MCF 10A (cell line): ENCODE results near the gene PPP6R3. TPM values are rescaled to one million over a fixed set of nuclear protein-coding genes. Genes with fewer than 3 reads are reported as not detected.

ENCODE experiments used
- BruUV-seq: library from RNA; stranded (reverse); fragments of 400-500 nt; replicated peaks from 2 replicates; lab custom pipeline; 2021; lab: Mats Ljungman, UMichigan
- CTCF ChIA-PET: fragments of 300-600 bp; sonication (Branson Sonifier 250); formaldehyde crosslinking; extraction: SDS; loops from one replicate; lab custom pipeline; 2021; ENCODE audit warnings: antibody characterized with exemption, inconsistent platforms; lab: Yijun Ruan, JAX
- POLR2A ChIA-PET: fragments of 300-600, 350-650 bp; sonication (Branson Sonifier 250); formaldehyde crosslinking; extraction: SDS; loops from one replicate; lab custom pipeline; 2020; ENCODE audit warnings: antibody characterized with exemption, inconsistent platforms; lab: Yijun Ruan, JAX
- DNase-seq: peaks from one replicate; pipeline ENCODE4 v3.0.0-alpha.2; 2018; ENCODE audit not compliant: unreplicated experiment
- H3K27ac Mint-ChIP-seq: one replicate; pipeline ENCODE4 v1.8.0; 2022; ENCODE audit warnings: mild to moderate bottlenecking, low read depth, mixed read lengths; ENCODE audit not compliant: unreplicated experiment
- H3K27me3 Mint-ChIP-seq: one replicate; pipeline ENCODE4 v1.8.0; 2022; ENCODE audit warnings: mixed read lengths; ENCODE audit not compliant: insufficient read depth, unreplicated experiment
- H3K36me3 Mint-ChIP-seq: one replicate; pipeline ENCODE4 v1.8.0; 2022; ENCODE audit warnings: mild to moderate bottlenecking, moderate library complexity, mixed read lengths; ENCODE audit not compliant: insufficient read depth, unreplicated experiment
- H3K4me1 Mint-ChIP-seq: one replicate; pipeline ENCODE4 v1.8.0; 2022; ENCODE audit warnings: mixed read lengths; ENCODE audit not compliant: insufficient read depth, unreplicated experiment
- H3K4me3 Mint-ChIP-seq: one replicate; pipeline ENCODE4 v1.8.0; 2022; ENCODE audit warnings: mild to moderate bottlenecking, moderate library complexity, mixed read lengths; ENCODE audit not compliant: unreplicated experiment
- H3K9me3 Mint-ChIP-seq: one replicate; pipeline ENCODE4 v1.8.0; 2022; ENCODE audit warnings: mixed read lengths; ENCODE audit not compliant: unreplicated experiment
- CTCF ChIP-seq: fragments of 200-600 bp; IDR thresholded peaks from one replicate; pipeline ENCODE4 v1.8.0; 2022; ENCODE audit warnings: antibody characterized with exemption, mild to moderate bottlenecking; ENCODE audit not compliant: unreplicated experiment
- intact Hi-C: fragments of 100-400 bp; cut with micrococcal nuclease; formaldehyde crosslinking; loops from 2 replicates; pipeline ENCODE4 v1.14.1; 2022
- total RNA-seq: library from RNA; stranded (reverse); gene quantifications from 2 replicates; pipeline ENCODE4 v1.2.3, GENCODE V29; 2022

The PPP6R3 gene
- total RNA-seq, 1 experiment from 2014 or later = 95.7 TPM

- intact Hi-C loops = no loop called here
- ChIA-PET CTCF (interaction anchor here (1.1 kb wide), 1 partner anchor 278 kb away, joined by 3 read pairs; no protein-coding TSS in a partner anchor), POLR2A (interaction anchor here (0.7 kb wide), 1 partner anchor 26 kb away, joined by 3 read pairs; no protein-coding TSS in a partner anchor)
- no TSS peak for BruUV-seq
- Mint-ChIP-seq H3K4me3 (no peak overlapping the region), H3K9me3 (no peaks in the 10 kb centered on the region), H3K4me1 (peaks cover 21% of the 10 kb centered on the region), H3K27me3 (no peaks in the 10 kb centered on the region), H3K27ac (no peak overlapping the region), H3K36me3 (peaks cover 88% of the 10 kb centered on the region)
- no peak for DNase-seq
- TF ChIP-seq CTCF = no peak
Observed at GRCh38 chr11:68523743-68524142, 63.2 kb downstream of the PPP6R3 start.

GRCh38 chr11:68524213-68524612 lies 63.7 kb downstream of the PPP6R3 start:
- Mint-ChIP-seq H3K36me3 (peaks cover 85% of the 10 kb centered on the region), H3K27ac (no peak overlapping the region), H3K4me3 (no peak overlapping the region), H3K4me1 (peaks cover 24% of the 10 kb centered on the region), H3K27me3 (no peaks in the 10 kb centered on the region), H3K9me3 (no peaks in the 10 kb centered on the region)
- POLR2A ChIA-PET = interaction anchor here (0.7 kb wide), 1 partner anchor 27 kb away, joined by 3 read pairs; no protein-coding TSS in a partner anchor
- no TSS peak for BruUV-seq
- no peak for TF ChIP-seq CTCF
- intact Hi-C loops = no loop called here
- CTCF ChIA-PET = interaction anchor here (0.7 to 1.1 kb wide), 2 partner anchors 278 to 495 kb away, joined by 3 to 6 read pairs; no protein-coding TSS in a partner anchor
- DNase-seq = no peak

DNA sequence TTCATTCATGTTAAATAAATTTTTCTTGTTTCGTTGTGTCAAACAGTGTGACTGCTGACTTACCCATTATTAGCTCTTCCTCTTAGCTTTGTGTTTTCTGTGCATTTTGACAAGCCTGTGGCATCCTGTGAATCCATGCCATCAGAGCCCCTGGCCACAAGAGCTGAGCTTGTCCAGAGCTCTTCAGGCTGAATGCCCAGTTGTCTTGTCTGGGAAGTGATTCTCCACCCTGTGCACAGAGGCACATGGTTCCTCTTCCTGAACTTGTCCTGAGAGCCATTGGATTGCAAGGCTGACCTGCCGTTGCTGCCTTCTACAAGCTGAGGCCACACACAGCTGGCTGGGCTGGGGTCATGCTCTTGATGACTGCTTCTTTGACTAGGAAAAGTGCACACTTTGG lies 64.1 kb downstream of the PPP6R3 start:
- Mint-ChIP-seq H3K27me3 (no peaks in the 10 kb centered on the region), H3K9me3 (no peaks in the 10 kb centered on the region), H3K4me1 (peaks cover 24% of the 10 kb centered on the region), H3K4me3 (no peak overlapping the region), H3K36me3 (peaks cover 85% of the 10 kb centered on the region), H3K27ac (no peak overlapping the region)
- intact Hi-C loops = no loop called here
- no peak for TF ChIP-seq CTCF
- ChIA-PET POLR2A (interaction anchor here (1.2 to 1.8 kb wide), 2 partner anchors 10 to 32 kb away, joined by 6 to 10 read pairs; no protein-coding TSS in a partner anchor), CTCF (interaction anchor here (0.6 to 0.7 kb wide), 2 partner anchors 64 to 495 kb away, joined by 4 to 6 read pairs; no protein-coding TSS in a partner anchor)
- DNase-seq = no peak
- no TSS peak for BruUV-seq

GRCh38 chr11:68525336-68525735 lies 64.8 kb downstream of the PPP6R3 start:
- Mint-ChIP-seq H3K36me3 (peaks cover 82% of the 10 kb centered on the region), H3K9me3 (no peaks in the 10 kb centered on the region), H3K27ac (no peak overlapping the region), H3K4me1 (peaks cover 30% of the 10 kb centered on the region), H3K27me3 (no peaks in the 10 kb centered on the region), H3K4me3 (no peak overlapping the region)
- no peak for TF ChIP-seq CTCF
- no peak for DNase-seq
- no TSS peak for BruUV-seq
- ChIA-PET CTCF (interaction anchor here (0.6 kb wide), 2 partner anchors 28 to 63 kb away, joined by 3 to 4 read pairs; no protein-coding TSS in a partner anchor), POLR2A (interaction anchor here (0.5 to 1.8 kb wide), 3 partner anchors 10 to 345 kb away, joined by 3 to 10 read pairs (median 6); no protein-coding TSS in a partner anchor)
- intact Hi-C loops = no loop called here
